GM12892 (cell line): ENCODE results near the gene PGF.

Experiments
- POLR2A ChIP-seq: IDR thresholded peaks from 2 replicates; pipeline ENCODE4 v1.6.1; 2011; ENCODE audit warnings: low read depth, low read length, control low read depth
- POLR2AphosphoS5 ChIP-seq: IDR thresholded peaks from 2 replicates; pipeline ENCODE4 v1.6.1; 2011; ENCODE audit warnings: low read depth, low read length, control low read depth

GRCh38 chr14:74942181-74942580, 13.2 kb downstream of the PGF start:
- TF ChIP-seq POLR2A (no peak), POLR2AphosphoS5 (no peak; the same call in 1 of the 2 replicates)
